ENCODE measurements around the gene NCK2. TPM values are rescaled to one million over a fixed set of nuclear protein-coding genes. Genes with fewer than 3 reads are reported as not detected.

Gene NCK2
- total RNA-seq, 1 experiment from 2014 or later = 75.4 TPM

DNA sequence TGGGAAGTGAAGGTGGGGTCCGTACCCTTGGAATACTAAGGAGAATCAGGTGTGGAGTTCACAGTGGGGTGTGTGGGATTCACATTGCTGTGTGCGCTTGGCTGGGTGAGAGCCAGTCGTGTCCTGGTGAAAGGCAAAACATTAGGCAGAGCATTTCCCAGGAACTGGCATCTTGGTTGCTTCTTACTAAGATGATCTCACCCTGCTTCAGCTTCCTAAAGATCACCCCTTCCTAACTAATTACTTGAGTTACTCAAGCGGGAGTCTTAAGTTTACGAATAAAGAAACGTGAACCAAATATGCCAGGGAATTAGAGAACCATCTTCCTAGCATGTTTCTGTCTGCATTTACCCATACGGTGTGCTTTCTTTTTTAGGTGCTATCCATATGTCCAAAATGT is 122.9 kb downstream of the NCK2 start (continued):
- TF ChIP-seq, protein P1, sequence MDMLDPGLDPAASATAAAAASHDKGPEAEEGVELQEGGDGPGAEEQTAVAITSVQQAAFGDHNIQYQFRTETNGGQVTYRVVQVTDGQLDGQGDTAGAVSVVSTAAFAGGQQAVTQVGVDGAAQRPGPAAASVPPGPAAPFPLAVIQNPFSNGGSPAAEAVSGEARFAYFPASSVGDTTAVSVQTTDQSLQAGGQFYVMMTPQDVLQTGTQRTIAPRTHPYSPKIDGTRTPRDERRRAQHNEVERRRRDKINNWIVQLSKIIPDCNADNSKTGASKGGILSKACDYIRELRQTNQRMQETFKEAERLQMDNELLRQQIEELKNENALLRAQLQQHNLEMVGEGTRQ (CRISPR knock-in tag; IDR thresholded peaks at IDR 0.05) = no peak
- TF ChIP-seq, protein P2, sequence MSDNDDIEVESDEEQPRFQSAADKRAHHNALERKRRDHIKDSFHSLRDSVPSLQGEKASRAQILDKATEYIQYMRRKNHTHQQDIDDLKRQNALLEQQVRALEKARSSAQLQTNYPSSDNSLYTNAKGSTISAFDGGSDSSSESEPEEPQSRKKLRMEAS (CRISPR knock-in tag; IDR thresholded peaks at IDR 0.05) = no peak
- TF ChIP-seq, protein P3, sequence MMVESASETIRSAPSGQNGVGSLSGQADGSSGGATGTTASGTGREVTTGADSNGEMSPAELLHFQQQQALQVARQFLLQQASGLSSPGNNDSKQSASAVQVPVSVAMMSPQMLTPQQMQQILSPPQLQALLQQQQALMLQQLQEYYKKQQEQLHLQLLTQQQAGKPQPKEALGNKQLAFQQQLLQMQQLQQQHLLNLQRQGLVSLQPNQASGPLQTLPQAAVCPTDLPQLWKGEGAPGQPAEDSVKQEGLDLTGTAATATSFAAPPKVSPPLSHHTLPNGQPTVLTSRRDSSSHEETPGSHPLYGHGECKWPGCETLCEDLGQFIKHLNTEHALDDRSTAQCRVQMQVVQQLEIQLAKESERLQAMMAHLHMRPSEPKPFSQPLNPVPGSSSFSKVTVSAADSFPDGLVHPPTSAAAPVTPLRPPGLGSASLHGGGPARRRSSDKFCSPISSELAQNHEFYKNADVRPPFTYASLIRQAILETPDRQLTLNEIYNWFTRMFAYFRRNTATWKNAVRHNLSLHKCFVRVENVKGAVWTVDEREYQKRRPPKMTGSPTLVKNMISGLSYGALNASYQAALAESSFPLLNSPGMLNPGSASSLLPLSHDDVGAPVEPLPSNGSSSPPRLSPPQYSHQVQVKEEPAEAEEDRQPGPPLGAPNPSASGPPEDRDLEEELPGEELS (CRISPR knock-in tag; IDR thresholded peaks at IDR 0.05) = no peak
- TF ChIP-seq, protein P4, sequence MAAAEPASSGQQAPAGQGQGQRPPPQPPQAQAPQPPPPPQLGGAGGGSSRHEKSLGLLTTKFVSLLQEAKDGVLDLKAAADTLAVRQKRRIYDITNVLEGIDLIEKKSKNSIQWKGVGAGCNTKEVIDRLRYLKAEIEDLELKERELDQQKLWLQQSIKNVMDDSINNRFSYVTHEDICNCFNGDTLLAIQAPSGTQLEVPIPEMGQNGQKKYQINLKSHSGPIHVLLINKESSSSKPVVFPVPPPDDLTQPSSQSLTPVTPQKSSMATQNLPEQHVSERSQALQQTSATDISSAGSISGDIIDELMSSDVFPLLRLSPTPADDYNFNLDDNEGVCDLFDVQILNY (CRISPR knock-in tag; IDR thresholded peaks at IDR 0.05) = no peak
- no peak for TF ChIP-seq CREM (CRISPR knock-in tag; IDR thresholded peaks at IDR 0.05)
- no peak for TF ChIP-seq TCF7 (CRISPR knock-in tag; IDR thresholded peaks at IDR 0.05; ENCODE audit: low read depth)
- TF ChIP-seq ZNF121 (CRISPR knock-in tag; IDR thresholded peaks at IDR 0.05) = no peak
- TF ChIP-seq, protein P5, sequence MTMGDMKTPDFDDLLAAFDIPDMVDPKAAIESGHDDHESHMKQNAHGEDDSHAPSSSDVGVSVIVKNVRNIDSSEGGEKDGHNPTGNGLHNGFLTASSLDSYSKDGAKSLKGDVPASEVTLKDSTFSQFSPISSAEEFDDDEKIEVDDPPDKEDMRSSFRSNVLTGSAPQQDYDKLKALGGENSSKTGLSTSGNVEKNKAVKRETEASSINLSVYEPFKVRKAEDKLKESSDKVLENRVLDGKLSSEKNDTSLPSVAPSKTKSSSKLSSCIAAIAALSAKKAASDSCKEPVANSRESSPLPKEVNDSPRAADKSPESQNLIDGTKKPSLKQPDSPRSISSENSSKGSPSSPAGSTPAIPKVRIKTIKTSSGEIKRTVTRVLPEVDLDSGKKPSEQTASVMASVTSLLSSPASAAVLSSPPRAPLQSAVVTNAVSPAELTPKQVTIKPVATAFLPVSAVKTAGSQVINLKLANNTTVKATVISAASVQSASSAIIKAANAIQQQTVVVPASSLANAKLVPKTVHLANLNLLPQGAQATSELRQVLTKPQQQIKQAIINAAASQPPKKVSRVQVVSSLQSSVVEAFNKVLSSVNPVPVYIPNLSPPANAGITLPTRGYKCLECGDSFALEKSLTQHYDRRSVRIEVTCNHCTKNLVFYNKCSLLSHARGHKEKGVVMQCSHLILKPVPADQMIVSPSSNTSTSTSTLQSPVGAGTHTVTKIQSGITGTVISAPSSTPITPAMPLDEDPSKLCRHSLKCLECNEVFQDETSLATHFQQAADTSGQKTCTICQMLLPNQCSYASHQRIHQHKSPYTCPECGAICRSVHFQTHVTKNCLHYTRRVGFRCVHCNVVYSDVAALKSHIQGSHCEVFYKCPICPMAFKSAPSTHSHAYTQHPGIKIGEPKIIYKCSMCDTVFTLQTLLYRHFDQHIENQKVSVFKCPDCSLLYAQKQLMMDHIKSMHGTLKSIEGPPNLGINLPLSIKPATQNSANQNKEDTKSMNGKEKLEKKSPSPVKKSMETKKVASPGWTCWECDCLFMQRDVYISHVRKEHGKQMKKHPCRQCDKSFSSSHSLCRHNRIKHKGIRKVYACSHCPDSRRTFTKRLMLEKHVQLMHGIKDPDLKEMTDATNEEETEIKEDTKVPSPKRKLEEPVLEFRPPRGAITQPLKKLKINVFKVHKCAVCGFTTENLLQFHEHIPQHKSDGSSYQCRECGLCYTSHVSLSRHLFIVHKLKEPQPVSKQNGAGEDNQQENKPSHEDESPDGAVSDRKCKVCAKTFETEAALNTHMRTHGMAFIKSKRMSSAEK (CRISPR knock-in tag; IDR thresholded peaks at IDR 0.05; ENCODE audit: borderline replicate concordance) = no peak
- TF ChIP-seq, protein P6, sequence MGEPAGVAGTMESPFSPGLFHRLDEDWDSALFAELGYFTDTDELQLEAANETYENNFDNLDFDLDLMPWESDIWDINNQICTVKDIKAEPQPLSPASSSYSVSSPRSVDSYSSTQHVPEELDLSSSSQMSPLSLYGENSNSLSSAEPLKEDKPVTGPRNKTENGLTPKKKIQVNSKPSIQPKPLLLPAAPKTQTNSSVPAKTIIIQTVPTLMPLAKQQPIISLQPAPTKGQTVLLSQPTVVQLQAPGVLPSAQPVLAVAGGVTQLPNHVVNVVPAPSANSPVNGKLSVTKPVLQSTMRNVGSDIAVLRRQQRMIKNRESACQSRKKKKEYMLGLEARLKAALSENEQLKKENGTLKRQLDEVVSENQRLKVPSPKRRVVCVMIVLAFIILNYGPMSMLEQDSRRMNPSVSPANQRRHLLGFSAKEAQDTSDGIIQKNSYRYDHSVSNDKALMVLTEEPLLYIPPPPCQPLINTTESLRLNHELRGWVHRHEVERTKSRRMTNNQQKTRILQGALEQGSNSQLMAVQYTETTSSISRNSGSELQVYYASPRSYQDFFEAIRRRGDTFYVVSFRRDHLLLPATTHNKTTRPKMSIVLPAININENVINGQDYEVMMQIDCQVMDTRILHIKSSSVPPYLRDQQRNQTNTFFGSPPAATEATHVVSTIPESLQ (CRISPR knock-in tag; IDR thresholded peaks at IDR 0.05) = no peak
- no peak for TF ChIP-seq SMAD4 (CRISPR knock-in tag; IDR thresholded peaks at IDR 0.05)
- TF ChIP-seq HMGA2 (CRISPR knock-in tag; IDR thresholded peaks at IDR 0.05) = no peak
- TF ChIP-seq GTF2I (CRISPR knock-in tag; conservative IDR thresholded peaks at IDR 0.05) = no peak
- no peak for TF ChIP-seq ZNF317 (CRISPR knock-in tag; IDR thresholded peaks at IDR 0.05; ENCODE audit: borderline replicate concordance, low read depth)

DNA sequence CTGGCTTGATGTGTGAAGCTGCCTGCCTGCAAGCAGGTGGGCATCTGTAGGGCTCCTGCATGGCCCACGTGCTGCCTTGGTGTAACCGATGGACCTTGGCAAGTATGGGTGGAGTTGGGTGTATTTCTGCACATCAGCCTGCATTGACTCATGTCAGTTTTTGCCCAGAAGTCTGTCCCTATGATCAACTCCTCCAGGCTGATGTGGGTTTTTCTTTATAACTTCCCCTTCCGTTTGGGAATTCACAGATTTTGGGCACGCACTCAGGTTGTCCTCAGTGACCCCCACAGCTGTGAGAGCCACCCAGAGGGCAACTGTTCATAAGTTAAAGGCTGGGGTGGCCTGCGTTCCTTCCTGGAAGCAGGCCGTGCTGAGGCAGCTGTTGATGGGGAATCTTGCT is 123.3 kb downstream of the NCK2 start:
- Mint-ChIP-seq H3K36me3 (no peaks in the 10 kb centered on the region), H3K27ac (peak overlapping the region; percentile 15; the same call in 1 of the 2 replicates), H3K4me1 (peaks cover 39% of the 10 kb centered on the region), H3K27me3 (ENCODE audit: low read depth) (no peaks in the 10 kb centered on the region), H3K4me3 (no peak overlapping the region), H3K9me3 (no peaks in the 10 kb centered on the region)
- ATAC-seq (no peak), DNase-seq (ENCODE audit: low spot score) (no peak)
- POLR2A ChIA-PET = no interaction called here
- CTCF ChIA-PET = no interaction called here
- TF ChIP-seq ATF1 (CRISPR knock-in tag; IDR thresholded peaks at IDR 0.05) (no peak), ZNF416 (CRISPR knock-in tag; IDR thresholded peaks at IDR 0.05) (no peak), FOXK1 (CRISPR knock-in tag; IDR thresholded peaks at IDR 0.05) (no peak), NFATC4 (CRISPR knock-in tag; IDR thresholded peaks at IDR 0.05) (no peak), ZNF263 (CRISPR knock-in tag; IDR thresholded peaks at IDR 0.05; ENCODE audit: low read depth) (no peak), ZNF396 (CRISPR knock-in tag; IDR thresholded peaks at IDR 0.05; ENCODE audit: borderline replicate concordance) (no peak), ZNF138 (CRISPR knock-in tag; conservative IDR thresholded peaks at IDR 0.05) (no peak)
- TF ChIP-seq, protein P7, sequence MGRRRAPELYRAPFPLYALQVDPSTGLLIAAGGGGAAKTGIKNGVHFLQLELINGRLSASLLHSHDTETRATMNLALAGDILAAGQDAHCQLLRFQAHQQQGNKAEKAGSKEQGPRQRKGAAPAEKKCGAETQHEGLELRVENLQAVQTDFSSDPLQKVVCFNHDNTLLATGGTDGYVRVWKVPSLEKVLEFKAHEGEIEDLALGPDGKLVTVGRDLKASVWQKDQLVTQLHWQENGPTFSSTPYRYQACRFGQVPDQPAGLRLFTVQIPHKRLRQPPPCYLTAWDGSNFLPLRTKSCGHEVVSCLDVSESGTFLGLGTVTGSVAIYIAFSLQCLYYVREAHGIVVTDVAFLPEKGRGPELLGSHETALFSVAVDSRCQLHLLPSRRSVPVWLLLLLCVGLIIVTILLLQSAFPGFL (CRISPR knock-in tag; IDR thresholded peaks at IDR 0.05; ENCODE audit: borderline replicate concordance) = no peak
- TF ChIP-seq, protein P8, sequence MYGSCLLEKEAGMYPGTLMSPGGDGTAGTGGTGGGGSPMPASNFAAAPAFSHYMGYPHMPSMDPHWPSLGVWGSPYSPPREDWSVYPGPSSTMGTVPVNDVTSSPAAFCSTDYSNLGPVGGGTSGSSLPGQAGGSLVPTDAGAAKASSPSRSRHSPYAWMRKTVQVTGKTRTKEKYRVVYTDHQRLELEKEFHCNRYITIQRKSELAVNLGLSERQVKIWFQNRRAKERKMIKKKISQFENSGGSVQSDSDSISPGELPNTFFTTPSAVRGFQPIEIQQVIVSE (CRISPR knock-in tag; IDR thresholded peaks at IDR 0.05; ENCODE audit: borderline replicate concordance) = no peak
- TF ChIP-seq, protein P9, sequence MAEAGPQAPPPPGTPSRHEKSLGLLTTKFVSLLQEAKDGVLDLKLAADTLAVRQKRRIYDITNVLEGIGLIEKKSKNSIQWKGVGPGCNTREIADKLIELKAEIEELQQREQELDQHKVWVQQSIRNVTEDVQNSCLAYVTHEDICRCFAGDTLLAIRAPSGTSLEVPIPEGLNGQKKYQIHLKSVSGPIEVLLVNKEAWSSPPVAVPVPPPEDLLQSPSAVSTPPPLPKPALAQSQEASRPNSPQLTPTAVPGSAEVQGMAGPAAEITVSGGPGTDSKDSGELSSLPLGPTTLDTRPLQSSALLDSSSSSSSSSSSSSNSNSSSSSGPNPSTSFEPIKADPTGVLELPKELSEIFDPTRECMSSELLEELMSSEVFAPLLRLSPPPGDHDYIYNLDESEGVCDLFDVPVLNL (CRISPR knock-in tag; IDR thresholded peaks at IDR 0.05; ENCODE audit: borderline replicate concordance, low read depth) = no peak

Data from WTC11 (cell line).